GM19025 (cell line): ENCODE results near the gene SPIRE2.
"Not testable (repeated sequence)": the region's sequence is repeated elsewhere in the genome, so short reads cannot be mapped to it uniquely, and the experiment has no call there.

Experiments used
- ATAC-seq: cut with Tn5 transposase; IDR thresholded peaks from one replicate; pipeline ENCODE4 v1.9.1; 2021; ENCODE audit warnings: mild to moderate bottlenecking, low read depth, moderate library complexity; ENCODE audit not compliant: unreplicated experiment

The SPIRE2 gene

DNA sequence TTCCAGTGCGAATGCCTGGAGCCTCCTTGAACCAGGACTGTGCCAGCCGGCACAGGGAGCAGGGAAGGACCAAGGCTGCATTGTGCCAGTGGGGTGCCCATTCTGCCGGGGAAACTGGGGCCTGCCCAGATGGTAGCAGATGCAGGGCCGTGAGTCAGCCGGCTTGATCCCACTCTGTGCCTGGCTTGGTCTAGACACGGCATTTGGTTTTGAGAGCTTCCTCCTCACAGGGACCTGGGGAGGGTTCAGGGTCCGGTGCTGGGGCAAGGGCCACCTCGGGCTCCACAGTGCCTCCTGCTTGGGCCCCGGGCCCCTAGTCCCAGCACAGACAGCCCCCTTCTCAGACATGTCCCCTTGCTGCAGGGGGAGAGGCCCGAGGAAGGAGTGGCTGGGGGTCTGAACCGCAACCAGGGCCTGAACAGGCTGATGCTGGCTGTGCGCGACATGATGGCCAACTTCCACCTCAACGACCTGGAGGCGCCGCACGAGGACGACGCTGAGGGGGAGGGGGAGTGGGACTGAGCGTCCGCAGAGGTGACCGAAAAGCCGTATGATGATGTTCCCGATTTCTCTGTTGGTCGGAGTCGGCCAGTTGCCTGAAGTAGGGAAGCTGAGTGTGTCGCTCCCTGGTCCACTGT is 82.6 kb downstream of the SPIRE2 start:
- ATAC-seq, result no peak

DNA sequence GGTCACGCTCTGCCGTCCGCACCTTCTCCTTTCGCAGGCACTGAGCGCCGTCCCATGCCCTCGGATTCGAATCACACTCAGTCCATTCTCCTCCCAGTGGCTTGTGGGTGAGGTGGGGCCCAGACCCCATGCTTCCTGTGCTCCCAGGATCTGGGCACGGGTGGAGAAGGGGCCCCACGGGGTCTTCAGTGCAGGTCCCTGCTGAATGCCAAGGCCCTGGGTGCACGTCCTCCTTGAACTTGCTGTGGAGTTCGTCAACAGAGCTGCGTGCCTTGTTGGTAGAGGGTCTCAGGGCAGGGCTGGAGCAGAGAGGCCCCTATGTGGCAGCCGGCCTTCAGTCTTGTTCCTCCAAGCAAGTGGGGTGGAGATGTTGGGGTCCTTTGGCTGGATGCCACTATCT is 83.1 kb downstream of the SPIRE2 start:
- ATAC-seq, result no peak

DNA sequence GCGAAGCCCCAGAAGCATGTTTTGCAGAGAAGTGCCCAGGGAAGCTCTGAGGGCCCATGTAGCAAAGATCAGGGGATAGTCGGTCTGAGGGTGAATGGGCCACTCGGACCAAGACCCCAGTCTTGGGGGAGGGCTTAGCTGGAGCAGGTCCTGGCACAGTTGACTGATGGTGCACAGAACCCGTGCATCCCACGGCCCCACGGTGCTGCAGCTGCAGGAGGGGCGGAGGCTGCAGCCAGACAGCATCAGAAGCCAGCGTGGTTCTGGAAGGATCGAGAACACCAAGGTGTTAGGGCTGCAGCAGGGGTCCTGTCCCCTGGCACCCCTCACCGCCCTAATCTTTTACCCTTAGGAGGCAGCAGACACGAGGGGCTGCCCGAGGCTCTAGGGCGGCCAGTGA is 83.9 kb downstream of the SPIRE2 start:
- no peak for ATAC-seq

DNA sequence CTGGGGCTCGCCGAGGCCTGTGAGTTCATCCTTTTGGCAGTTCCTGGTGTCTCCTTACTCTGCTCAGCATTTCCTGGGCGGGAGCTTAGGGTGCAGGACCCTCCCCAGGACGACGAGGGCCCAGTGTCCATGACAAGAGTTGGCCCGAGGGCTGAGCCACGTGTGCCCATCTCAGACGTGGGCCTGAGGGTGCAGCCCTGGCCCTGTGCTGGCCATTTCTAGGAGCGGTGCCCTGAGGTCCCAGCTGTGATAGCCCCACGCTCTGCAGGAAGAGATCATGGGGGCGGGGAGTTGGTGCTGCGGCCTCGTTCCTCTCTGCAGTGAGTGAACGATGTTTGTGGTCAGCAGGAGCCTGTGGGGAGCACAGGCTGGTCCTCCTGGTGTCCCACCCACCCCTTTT is 84.4 kb downstream of the SPIRE2 start:
- ATAC-seq, result no peak

DNA sequence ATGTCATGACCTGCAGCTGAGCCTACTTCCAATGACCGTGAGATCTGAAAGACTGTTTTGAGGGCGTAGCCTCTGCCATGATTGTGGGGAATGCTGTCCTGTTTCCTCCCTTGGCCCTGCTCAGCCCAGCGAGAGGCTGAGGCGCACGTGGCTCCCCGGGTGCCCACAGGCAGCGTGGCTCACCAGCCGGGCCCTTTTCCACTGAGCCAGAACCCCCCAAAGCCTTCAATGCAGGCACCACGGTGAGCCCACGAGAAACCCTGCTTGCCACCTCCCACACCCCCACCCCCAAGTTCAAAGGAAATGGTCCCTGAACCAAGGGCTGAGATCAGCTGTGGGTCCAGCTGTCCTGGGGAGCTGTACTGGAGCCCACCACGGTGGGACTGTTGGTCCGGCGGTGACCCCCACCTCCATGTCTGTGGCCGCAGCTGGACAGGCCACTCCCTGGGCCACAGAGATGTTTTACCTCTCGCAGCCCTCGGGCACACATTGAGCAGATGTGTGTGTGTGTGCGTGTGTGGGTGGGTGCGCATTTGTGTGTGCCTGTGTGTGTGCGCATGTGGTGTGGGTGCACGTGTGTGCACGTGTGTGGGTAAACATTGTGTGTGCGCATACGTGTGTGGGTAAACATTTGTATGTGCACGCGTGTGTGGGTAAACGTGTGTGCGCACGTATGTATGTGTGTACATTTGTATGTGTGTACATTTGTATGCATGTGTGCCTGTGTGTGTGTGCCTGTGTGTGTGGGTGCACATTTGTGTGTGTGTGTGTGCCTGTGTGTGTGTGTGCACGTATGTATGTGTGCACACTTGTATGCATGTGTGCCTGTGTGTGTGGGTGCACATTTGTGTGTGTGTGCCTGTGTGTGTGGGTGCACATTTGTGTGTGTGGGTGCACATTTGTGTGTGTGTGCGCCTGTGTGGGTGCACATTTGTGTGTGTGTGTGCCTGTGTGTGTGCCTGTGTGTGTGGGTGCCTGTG is 85.4 kb downstream of the SPIRE2 start:
- no peak for ATAC-seq

DNA sequence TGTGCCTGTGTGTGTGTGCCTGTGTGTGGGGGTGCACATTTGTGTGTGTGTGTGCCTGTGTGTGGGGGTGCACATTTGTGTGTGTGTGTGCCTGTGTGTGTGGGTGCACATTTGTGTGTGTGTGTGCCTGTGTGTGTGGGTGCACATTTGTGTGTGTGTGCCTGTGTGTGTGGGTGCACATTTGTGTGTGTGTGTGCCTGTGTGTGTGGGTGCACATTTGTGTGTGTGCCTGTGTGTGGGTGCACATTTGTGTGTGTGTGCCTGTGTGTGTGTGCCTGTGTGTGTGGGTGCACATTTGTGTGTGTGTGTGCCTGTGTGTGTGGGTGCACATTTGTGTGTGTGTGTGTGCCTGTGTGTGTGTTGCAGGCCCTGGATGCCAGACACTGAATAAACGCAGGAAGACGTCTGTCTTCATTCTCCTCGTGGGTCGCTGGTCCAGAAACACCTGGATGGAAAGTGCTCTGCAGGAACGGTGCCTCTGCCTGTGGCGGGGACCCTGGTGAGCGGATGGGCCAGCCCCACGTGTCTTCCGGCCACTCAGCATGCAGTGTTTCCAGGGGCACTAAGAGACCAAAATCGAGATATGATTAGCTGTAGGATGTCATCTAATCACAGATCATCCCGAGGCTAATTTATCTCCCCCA is 86.5 kb downstream of the SPIRE2 start:
- not testable (repeated sequence) for ATAC-seq

DNA sequence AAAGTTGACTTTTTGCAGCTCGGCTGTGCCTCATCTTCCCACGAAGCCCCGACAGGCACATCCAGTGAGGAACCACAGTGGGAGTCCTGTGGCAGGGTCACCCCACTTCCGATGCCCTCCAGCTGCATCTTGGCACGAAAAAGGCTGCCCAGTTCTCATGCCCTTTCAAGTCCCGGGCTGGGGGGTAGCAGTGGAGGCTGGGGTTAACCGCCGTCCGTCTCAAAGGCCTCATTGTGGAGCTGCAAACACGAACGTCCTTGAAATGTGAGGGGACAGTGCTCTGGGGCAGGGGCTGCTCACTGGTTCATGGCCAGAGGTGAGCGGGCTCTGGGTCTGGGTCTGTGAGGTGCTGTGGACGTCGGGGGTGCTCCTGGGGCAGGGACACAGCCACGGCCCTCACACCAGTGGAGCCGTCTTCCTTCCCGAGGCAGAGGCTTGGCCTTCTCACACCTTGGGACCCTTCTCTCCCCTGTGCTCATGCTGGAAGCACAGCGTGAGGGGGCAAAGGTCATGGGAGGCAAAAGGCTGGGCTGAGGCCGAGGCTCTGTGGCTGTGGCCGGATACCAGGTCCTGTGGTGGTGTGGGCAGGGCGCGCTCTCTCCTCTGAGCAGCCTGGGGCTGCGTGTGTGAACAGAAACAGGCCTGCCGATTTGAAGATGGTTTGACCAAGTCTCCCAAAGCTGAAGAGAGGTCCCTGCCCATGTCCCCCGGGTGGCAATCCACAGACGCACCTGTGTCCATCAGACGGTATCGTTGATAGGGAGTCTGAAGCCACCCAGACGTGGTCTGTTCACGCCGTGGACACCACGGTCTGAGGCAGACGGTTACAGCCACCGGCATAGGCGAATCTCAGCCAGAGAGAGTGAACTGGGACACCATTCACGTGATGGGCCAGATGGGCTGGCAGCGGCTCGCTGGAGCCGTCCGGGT is 87.3 kb downstream of the SPIRE2 start:
- no peak for ATAC-seq

DNA sequence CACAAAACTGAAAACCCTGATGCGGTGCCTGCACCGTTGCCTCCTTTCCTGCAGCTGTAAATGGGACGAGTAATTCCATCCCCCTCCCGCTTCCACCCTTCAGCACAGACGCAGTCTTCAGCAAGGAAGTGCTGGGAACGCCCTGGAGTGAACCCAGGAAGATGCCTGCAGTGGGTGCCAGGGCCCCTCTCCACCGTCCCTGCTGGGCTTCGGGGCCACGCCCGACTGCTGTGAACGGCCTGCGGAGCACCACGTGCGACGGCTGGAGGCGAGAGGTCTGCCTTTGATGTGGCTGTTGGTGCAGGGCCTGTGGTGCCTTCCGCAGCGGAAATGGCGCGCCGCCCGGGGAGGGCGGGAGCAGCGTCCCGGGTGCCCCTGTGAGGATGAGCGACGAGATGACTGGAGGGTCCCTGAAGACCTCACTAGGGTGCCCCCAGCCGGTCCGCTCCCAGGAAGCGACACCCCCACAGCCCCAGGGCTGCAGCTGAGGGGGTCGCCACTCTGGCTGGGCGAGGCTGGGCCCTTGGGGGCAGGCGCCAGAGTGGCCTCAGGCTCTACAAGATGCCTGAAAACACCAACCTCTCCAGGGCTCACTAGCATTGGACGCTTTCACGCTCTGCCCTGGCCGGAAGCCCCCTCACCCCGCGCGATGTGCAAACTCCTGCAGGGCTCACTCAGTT is 89.6 kb downstream of the SPIRE2 start:
- ATAC-seq, result peak; percentile 78

DNA sequence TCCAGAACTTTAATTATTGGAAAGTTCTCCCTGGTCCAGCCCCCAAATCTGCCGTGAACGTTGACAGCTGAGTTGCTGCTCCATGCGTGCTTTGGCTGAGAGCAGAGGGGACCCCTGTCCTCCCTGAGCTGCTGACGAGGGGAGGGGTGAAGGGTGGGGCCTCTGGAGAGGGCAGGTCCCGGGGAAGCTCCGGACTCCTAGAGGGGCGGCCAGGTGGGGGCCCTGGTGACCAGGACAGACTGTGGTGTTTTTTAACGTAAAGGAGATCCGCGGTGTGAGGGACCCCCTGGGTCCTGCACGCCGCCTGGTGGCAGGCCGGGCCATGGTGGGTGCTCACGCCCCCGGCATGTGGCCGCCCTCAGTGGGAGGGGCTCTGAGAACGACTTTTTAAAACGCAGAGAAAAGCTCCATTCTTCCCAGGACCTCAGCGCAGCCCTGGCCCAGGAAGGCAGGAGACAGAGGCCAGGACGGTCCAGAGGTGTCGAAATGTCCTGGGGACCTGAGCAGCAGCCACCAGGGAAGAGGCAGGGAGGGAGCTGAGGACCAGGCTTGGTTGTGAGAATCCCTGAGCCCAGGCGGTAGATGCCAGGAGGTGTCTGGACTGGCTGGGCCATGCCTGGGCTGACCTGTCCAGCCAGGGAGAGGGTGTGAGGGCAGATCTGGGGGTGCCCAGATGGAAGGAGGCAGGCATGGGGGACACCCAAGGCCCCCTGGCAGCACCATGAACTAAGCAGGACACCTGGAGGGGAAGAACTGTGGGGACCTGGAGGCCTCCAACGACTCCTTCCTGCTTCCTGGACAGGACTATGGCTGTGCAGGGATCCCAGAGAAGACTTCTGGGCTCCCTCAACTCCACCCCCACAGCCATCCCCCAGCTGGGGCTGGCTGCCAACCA is 90.4 kb downstream of the SPIRE2 start, which contains the start of gene MC1R:
MC1R (plus strand) TSS at position 410 of the 895 bp plus-strand sequence; CDS start at position 807, 397 bp downstream.
- ATAC-seq, result no peak

DNA sequence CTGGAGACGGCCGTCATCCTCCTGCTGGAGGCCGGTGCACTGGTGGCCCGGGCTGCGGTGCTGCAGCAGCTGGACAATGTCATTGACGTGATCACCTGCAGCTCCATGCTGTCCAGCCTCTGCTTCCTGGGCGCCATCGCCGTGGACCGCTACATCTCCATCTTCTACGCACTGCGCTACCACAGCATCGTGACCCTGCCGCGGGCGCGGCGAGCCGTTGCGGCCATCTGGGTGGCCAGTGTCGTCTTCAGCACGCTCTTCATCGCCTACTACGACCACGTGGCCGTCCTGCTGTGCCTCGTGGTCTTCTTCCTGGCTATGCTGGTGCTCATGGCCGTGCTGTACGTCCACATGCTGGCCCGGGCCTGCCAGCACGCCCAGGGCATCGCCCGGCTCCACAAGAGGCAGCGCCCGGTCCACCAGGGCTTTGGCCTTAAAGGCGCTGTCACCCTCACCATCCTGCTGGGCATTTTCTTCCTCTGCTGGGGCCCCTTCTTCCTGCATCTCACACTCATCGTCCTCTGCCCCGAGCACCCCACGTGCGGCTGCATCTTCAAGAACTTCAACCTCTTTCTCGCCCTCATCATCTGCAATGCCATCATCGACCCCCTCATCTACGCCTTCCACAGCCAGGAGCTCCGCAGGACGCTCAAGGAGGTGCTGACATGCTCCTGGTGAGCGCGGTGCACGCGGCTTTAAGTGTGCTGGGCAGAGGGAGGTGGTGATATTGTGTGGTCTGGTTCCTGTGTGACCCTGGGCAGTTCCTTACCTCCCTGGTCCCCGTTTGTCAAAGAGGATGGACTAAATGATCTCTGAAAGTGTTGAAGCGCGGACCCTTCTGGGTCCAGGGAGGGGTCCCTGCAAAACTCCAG is 91.5 kb downstream of the SPIRE2 start:
- no peak for ATAC-seq

DNA sequence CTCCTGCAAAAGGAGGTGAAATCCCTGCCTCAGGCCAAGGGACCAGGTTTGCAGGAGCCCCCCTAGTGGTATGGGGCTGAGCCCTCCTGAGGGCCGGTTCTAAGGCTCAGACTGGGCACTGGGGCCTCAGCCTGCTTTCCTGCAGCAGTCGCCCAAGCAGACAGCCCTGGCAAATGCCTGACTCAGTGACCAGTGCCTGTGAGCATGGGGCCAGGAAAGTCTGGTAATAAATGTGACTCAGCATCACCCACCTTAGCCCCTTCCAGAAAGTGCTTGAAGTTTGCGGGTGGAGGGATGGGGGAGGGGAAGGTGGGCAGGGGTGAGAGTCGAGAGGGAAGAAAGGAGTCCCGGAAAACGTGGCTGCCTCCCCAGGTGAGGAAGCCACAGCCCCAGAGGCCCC is 92.4 kb downstream of the SPIRE2 start:
- ATAC-seq, result no peak
